Keratinocyte (primary cell): Measurements from ENCODE around the gene DHX58.

Experiments
- EZH2 ChIP-seq: IDR thresholded peaks from one replicate; pipeline ENCODE4 v1.6.1; 2012; ENCODE audit warnings: inconsistent platforms, mild to moderate bottlenecking, low read length, moderate library complexity
- TF ChIP-seq, protein P1 (sequence below), 3 experiments: IDR thresholded peaks in 1 of 3; conservative IDR thresholded peaks in 1 of 3; optimal IDR thresholded peaks in 1 of 3; 2 replicates in 2 of 3; 3 replicates in 1 of 3; pipeline versions ENCODE3 to v1.5.1; 2011; ENCODE audit warnings: low read length in 3 of 3, mild to moderate bottlenecking in 3 of 3, moderate library complexity in 2 of 3, control low read depth in 1 of 3, inconsistent platforms in 1 of 3; ENCODE audit not compliant: insufficient read depth in 2 of 3; ENCODE audit errors: extremely low read depth in 1 of 3

DNA sequence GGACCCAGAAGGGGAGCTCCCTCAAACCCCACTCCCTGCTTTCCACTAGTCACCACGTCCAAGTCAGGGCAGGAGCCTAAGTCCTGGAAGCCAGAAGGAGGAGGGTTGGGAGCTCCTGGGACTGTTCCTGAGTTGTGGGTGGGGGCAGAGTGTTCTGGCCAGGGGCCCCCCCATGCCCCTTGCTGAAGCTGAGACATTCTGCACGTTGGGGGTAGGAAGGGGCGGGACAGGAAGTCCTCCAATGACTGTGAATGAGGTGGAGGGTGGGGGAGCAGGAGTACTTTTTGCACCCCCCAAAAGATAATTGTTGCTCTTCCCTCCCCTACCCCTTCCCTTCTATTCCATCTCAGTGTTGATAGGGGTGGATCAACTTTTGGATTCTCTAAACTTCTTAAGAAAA lies 40.7 kb downstream of the DHX58 start:
- TF ChIP-seq, protein P1, sequence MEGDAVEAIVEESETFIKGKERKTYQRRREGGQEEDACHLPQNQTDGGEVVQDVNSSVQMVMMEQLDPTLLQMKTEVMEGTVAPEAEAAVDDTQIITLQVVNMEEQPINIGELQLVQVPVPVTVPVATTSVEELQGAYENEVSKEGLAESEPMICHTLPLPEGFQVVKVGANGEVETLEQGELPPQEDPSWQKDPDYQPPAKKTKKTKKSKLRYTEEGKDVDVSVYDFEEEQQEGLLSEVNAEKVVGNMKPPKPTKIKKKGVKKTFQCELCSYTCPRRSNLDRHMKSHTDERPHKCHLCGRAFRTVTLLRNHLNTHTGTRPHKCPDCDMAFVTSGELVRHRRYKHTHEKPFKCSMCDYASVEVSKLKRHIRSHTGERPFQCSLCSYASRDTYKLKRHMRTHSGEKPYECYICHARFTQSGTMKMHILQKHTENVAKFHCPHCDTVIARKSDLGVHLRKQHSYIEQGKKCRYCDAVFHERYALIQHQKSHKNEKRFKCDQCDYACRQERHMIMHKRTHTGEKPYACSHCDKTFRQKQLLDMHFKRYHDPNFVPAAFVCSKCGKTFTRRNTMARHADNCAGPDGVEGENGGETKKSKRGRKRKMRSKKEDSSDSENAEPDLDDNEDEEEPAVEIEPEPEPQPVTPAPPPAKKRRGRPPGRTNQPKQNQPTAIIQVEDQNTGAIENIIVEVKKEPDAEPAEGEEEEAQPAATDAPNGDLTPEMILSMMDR (optimal IDR thresholded peaks at IDR 0.05 in 1 of 3, IDR thresholded peaks at IDR 0.05 in 1 of 3, conservative IDR thresholded peaks at IDR 0.05 in 1 of 3; ENCODE audit: extremely low read depth in 1 of 3, insufficient read depth in 2 of 3, low read length in 3 of 3): no peak
- peak; percentile 50 for TF ChIP-seq EZH2
